ENCODE data around the gene ATP8A1.

Gene ATP8A1

GRCh38 chr4:42574870-42575430 lies 82.0 kb downstream of the ATP8A1 start:
- DNase-seq (ENCODE audit: extremely low read depth in 1 of 2, low read depth in 1 of 2) = no peak

GRCh38 chr4:42573249-42573648 lies 83.7 kb downstream of the ATP8A1 start:
- DNase-seq (ENCODE audit: extremely low read depth in 1 of 2, low read depth in 1 of 2) = no peak

GRCh38 chr4:42570221-42570620 lies 86.7 kb downstream of the ATP8A1 start:
- DNase-seq (ENCODE audit: extremely low read depth in 1 of 2, low read depth in 1 of 2) = no peak

GRCh38 chr4:42568610-42569207 lies 88.2 kb downstream of the ATP8A1 start:
- peak; percentile 14 to 42 for DNase-seq (ENCODE audit: extremely low read depth in 1 of 2, low read depth in 1 of 2)

- DNase-seq (ENCODE audit: extremely low read depth in 1 of 2, low read depth in 1 of 2) = no peak
Measured at GRCh38 chr4:42566835-42567234, 90.1 kb downstream of the ATP8A1 start.

- DNase-seq (ENCODE audit: extremely low read depth in 1 of 2, low read depth in 1 of 2) = no peak
Measured at GRCh38 chr4:42562016-42562415, 94.9 kb downstream of the ATP8A1 start.

GRCh38 chr4:42561031-42561430 lies 95.9 kb downstream of the ATP8A1 start:
- DNase-seq (ENCODE audit: extremely low read depth in 1 of 2, low read depth in 1 of 2) = no peak

GRCh38 chr4:42560467-42560861 lies 96.4 kb downstream of the ATP8A1 start:
- no peak for DNase-seq (ENCODE audit: extremely low read depth in 1 of 2, low read depth in 1 of 2)

- no peak for DNase-seq (ENCODE audit: extremely low read depth in 1 of 2, low read depth in 1 of 2)
Measured at GRCh38 chr4:42558156-42558555, 98.7 kb downstream of the ATP8A1 start.

- DNase-seq (ENCODE audit: extremely low read depth in 1 of 2, low read depth in 1 of 2) = no peak
Measured at GRCh38 chr4:42555828-42556227, 101.1 kb downstream of the ATP8A1 start.

GRCh38 chr4:42554072-42554471 lies 102.8 kb downstream of the ATP8A1 start:
- DNase-seq (ENCODE audit: extremely low read depth in 1 of 2, low read depth in 1 of 2) = no peak

- DNase-seq (ENCODE audit: extremely low read depth in 1 of 2, low read depth in 1 of 2) = no peak
Measured at GRCh38 chr4:42549896-42550295, 107.0 kb downstream of the ATP8A1 start.

- no peak for DNase-seq (ENCODE audit: extremely low read depth in 1 of 2, low read depth in 1 of 2)
Measured at GRCh38 chr4:42547805-42548204, 109.1 kb downstream of the ATP8A1 start.

GRCh38 chr4:42543762-42544161 lies 113.1 kb downstream of the ATP8A1 start:
- no peak for DNase-seq (ENCODE audit: extremely low read depth in 1 of 2, low read depth in 1 of 2)

- DNase-seq (ENCODE audit: extremely low read depth in 1 of 2, low read depth in 1 of 2) = no peak
Measured at GRCh38 chr4:42543126-42543525, 113.8 kb downstream of the ATP8A1 start.

GRCh38 chr4:42541647-42542046 lies 115.3 kb downstream of the ATP8A1 start:
- no peak for DNase-seq (ENCODE audit: extremely low read depth in 1 of 2, low read depth in 1 of 2)

- DNase-seq (ENCODE audit: extremely low read depth in 1 of 2, low read depth in 1 of 2) = no peak
Measured at GRCh38 chr4:42533042-42533441, 123.9 kb downstream of the ATP8A1 start.

GRCh38 chr4:42531341-42532030 lies 125.4 kb downstream of the ATP8A1 start:
- no peak for DNase-seq (ENCODE audit: extremely low read depth in 1 of 2, low read depth in 1 of 2)

- no peak for DNase-seq (ENCODE audit: extremely low read depth in 1 of 2, low read depth in 1 of 2)
Measured at GRCh38 chr4:42523066-42523718, 133.7 kb downstream of the ATP8A1 start.

- peak in 1 of 2 donors; percentile 11 for DNase-seq (ENCODE audit: extremely low read depth in 1 of 2, low read depth in 1 of 2)
Measured at GRCh38 chr4:42519803-42520417, 137.0 kb downstream of the ATP8A1 start.

GRCh38 chr4:42515156-42515884 lies 141.6 kb downstream of the ATP8A1 start:
- DNase-seq (ENCODE audit: extremely low read depth in 1 of 2, low read depth in 1 of 2) = no peak

All from stimulated activated CD8-positive, alpha-beta memory T cell treated with anti-CD3 and anti-CD28 coated beads, Interleukin-7, amount 100 ng/mL, for 48 hours (primary cell).